Activated CD8-positive, alpha-beta memory T cell treated with anti-CD3 and anti-CD28 coated beads, Interleukin-2, amount 50 U/mL, for 24 hours (primary cell): Measurements from ENCODE around the gene RFWD3.
"Not testable (repeated sequence)": the region's sequence is repeated elsewhere in the genome, so short reads cannot be mapped to it uniquely, and the experiment has no call there.

Source experiments
- DNase-seq: peaks from one replicate; pipeline ENCODE4 v3.0.0-alpha.2; 2020; ENCODE audit errors: extremely low read depth

The RFWD3 gene, protein sequence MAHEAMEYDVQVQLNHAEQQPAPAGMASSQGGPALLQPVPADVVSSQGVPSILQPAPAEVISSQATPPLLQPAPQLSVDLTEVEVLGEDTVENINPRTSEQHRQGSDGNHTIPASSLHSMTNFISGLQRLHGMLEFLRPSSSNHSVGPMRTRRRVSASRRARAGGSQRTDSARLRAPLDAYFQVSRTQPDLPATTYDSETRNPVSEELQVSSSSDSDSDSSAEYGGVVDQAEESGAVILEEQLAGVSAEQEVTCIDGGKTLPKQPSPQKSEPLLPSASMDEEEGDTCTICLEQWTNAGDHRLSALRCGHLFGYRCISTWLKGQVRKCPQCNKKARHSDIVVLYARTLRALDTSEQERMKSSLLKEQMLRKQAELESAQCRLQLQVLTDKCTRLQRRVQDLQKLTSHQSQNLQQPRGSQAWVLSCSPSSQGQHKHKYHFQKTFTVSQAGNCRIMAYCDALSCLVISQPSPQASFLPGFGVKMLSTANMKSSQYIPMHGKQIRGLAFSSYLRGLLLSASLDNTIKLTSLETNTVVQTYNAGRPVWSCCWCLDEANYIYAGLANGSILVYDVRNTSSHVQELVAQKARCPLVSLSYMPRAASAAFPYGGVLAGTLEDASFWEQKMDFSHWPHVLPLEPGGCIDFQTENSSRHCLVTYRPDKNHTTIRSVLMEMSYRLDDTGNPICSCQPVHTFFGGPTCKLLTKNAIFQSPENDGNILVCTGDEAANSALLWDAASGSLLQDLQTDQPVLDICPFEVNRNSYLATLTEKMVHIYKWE

GRCh38 chr16:74666425-74667254 lies at the start of gene RFWD3:
Gene RFWD3 (minus strand): TSS chr16:74666877. CDS start chr16:74661449, 5,428 bp downstream.
- peak; percentile 92 for DNase-seq

DNA sequence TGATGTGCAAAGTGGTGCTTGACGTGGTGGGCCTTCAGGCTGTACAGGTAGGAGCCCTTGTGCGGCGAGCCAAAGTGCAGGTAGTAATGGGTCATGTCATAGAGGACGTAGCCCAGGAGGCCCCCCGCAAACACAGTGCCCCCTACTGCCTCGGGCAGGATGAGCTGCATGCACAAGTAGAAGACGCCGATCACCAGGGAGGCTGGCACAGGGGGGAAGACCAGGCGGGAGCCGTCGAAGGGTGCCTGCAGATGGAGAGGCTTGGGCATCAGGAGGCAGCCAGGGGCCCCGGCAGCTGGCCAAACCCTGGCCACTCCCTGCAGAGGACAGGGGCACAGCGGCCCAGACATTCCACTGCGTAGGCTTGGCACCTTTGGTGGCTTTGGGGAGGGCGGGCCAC lies 49.7 kb upstream of the RFWD3 start:
- no peak for DNase-seq

GRCh38 chr16:74713876-74714275 lies 47.2 kb upstream of the RFWD3 start:
- DNase-seq, result no peak

GRCh38 chr16:74713325-74713724 lies 46.6 kb upstream of the RFWD3 start:
- DNase-seq, result no peak

- no peak for DNase-seq
Observed at GRCh38 chr16:74711938-74712337, 45.3 kb upstream of the RFWD3 start.

GRCh38 chr16:74710401-74710800 lies 43.7 kb upstream of the RFWD3 start:
- no peak for DNase-seq

GRCh38 chr16:74709441-74709877 lies 42.8 kb upstream of the RFWD3 start:
- DNase-seq, result peak; percentile 35

DNA sequence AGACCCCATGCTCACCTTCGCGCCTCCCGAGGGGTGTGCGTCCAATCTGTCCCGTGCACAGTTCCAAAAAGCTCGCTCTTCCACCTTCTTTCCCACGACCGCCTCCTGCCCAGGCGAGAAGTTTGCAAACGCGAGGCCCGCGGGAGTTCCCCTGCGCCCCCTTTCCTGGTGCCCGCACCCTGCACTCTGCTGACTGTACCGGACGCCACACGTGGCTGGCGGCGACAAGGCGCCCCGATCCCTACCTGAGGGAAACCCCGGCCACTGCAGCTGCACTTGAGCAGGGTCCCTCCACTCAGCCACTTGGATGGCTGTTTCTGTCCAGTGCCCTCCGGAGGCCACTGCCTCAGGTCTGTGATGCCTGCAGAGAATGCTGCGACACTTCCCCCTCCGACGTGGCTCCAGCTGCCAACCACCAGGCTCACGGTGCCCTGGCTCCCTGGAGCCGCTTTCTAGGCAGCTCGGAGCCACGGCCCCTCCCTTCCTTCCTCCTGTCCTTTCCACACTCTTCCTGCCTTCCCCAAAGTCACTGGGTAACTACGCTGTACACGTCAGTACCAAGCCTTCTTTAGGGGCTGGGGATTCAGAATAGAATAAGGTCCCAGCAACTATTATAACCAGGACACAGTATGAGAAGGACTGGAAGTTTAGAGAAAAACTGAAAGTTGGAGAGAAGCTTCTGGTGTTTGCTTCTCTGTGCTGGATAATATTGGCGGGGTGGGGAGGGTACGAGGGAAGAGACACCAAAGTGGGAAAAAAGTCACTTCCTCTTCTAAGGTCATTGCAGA lies 34.0 kb upstream of the RFWD3 start, which contains the start of gene MLKL:
MLKL (minus strand) TSS at position 425 of the 788 bp plus-strand sequence. CDS start 5,105 bp downstream, outside the sequence.
- peak; percentile 35 for DNase-seq

- DNase-seq, result no peak
Observed at GRCh38 chr16:74700116-74700437, 33.4 kb upstream of the RFWD3 start.

- DNase-seq, result no peak
Observed at GRCh38 chr16:74699666-74700065, 33.0 kb upstream of the RFWD3 start.

- DNase-seq, result no peak
Observed at GRCh38 chr16:74698222-74698621, 31.5 kb upstream of the RFWD3 start.

DNA sequence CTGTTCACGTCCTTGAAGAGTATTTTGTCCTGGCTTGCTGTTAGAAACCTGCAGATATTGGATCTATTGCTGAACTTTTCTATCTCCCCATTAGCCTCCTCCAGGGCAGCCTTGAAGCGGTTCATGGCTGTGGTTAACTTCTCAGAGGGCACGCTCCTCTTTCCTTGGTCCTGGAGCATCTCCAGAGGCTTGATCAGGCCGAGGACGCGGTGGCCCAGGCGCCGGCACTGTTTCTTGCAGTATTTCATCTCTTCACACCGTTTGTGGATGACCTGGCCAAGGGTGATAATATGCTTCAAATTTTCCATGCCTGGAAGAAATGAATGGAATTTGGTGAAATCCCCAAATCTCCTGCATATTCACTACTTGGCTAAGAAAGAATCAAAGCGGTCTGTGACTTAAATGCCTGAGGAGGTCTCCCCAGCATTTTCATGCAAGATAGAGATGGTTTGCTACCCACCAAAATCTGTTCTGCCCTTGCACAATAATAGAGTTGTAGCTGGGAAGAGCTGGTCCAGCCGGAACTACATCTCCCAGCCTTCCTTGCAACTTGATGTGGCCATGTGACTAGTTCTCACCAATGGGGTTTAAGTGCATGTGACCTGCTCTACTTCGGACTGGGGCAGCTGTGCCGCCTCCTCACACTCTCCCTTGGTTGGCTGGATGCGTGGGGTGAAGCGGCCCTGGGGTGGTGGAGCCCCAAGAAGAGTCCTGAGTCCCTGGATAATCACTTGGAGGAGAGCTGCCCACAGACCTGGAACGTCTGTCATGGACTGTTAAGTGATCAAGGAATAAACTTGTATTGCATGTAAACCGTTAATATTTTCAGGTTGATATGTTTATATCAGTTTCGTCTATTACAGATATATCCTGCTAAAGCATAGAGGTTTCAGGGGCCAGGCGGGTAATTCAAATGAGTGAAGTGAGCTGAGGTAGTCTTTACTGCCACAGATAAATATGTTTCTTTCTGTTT lies 29.1 kb upstream of the RFWD3 start:
- DNase-seq, result no peak

GRCh38 chr16:74691093-74691855 lies 24.6 kb upstream of the RFWD3 start:
- DNase-seq, result no peak

DNA sequence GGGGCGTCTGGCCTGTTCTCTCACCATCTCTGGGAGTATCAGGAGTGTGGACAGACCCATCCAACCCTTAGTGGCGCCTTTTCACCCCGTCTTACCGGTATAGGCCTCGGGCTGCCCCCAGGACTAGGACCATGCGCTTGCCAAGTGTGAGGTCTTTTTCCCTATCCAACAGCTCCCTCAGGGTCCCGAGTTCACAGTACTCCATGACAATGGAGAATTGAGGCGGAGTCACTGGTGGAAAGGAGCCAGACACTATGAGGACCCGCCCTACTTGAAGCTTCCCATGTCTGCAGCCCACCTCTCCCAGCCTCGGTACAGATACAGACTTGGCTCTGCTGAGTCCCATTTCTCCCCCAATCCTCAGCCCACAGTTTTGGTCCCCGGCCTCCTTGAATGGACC lies 15.9 kb upstream of the RFWD3 start:
- no peak for DNase-seq

DNA sequence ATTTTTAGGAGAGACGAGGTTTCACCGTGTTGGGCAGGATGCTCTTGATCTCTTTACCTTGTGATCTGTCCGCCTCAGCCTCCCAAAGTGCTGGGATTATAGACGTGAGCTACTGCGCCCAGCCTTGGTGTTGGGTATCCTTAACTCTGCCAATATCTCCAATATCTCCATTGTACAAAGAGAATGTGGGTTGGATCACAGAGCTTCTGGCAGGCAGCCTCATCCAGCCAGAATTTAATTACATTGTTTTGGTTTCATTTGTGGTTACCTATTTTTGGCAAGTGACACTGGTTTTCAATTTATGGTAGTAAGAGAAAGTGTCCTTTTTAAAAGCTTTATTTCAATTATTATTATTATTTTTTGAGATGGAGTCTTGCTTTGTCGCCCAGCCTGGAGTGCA lies 14.0 kb upstream of the RFWD3 start:
- DNase-seq, result no peak

DNA sequence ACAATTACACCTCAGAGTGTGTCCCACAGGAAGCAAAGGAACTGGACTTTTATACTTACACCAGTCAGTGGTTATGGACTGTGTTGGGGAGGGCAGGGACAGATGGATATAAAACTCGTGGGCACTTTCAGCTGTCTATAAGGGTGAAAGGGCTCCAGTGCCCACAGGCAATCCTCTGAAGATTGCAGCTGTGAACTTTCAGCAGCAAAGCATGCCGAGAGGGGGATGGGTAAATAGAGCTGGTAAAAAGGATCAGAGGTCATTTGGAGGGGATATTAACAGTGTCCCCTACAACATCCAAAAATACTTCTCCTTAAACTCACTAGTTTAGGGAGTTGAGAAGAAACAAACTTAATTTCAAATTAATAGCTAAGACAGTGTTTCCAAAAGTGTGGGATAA lies 13.3 kb upstream of the RFWD3 start:
- no peak for DNase-seq

- no peak for DNase-seq
Observed at GRCh38 chr16:74677868-74678267, 11.2 kb upstream of the RFWD3 start.

GRCh38 chr16:74673876-74674275 lies 7.2 kb upstream of the RFWD3 start:
- DNase-seq, result no peak

DNA sequence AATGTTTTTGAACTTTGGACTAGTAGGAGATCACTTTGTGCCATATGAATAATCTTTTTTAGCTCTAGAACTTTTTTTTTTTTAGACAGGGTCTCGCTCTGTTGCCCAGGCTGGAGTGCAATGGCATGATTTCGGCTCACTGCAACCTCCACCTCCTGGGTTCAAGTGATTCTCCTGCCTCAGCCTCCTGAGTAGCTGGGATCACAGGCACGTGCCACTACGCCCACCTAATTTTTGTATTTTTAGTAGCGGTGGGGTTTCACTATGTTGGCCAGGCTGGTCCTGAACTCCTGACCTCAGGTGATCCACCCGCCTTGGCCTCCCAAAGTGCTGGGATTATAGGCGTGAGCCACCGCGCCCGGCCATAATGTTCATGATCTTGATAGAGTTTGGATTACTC lies 2.2 kb upstream of the RFWD3 start:
- DNase-seq, result not testable (repeated sequence)
